Activated CD4-positive, alpha-beta T cell treated with anti-CD3 and anti-CD28 coated beads for 24 hours (primary cell): Measurements from ENCODE around the gene MUC3A.

Experiments used
- DNase-seq, 2 donors: peaks; one replicate each; pipeline ENCODE4 v3.0.0-alpha.2; 2020; ENCODE audit warnings: low read depth in 2 of 2

Gene MUC3A

GRCh38 chr7:100944138-100944537, 5.2 kb upstream of the MUC3A start:
- no peak for DNase-seq

GRCh38 chr7:100946111-100946510, 3.2 kb upstream of the MUC3A start:
- no peak for DNase-seq

- no peak for DNase-seq
Measured at GRCh38 chr7:100946766-100947365, 2.5 kb upstream of the MUC3A start.

GRCh38 chr7:100947792-100948191, 1.5 kb upstream of the MUC3A start:
- DNase-seq = no peak

GRCh38 chr7:100949933-100950443, 654 bp downstream of the MUC3A start:
- DNase-seq = no peak

GRCh38 chr7:100951172-100951571, 1.8 kb downstream of the MUC3A start:
- no peak for DNase-seq

GRCh38 chr7:100951888-100952560, 2.7 kb downstream of the MUC3A start:
- DNase-seq = no peak

- no peak for DNase-seq
Measured at GRCh38 chr7:100952641-100953040, 3.3 kb downstream of the MUC3A start.

- DNase-seq = no peak
Measured at GRCh38 chr7:100957832-100958421, 8.6 kb downstream of the MUC3A start.

- no peak for DNase-seq
Measured at GRCh38 chr7:100959894-100960293, 10.6 kb downstream of the MUC3A start.

GRCh38 chr7:100962537-100962936, 13.2 kb downstream of the MUC3A start:
- DNase-seq = no peak

- no peak for DNase-seq
Measured at GRCh38 chr7:100963386-100963785, 14.1 kb downstream of the MUC3A start.

- DNase-seq = no peak
Measured at GRCh38 chr7:100963874-100964273, 14.5 kb downstream of the MUC3A start.

- DNase-seq = no peak
Measured at GRCh38 chr7:100964630-100965029, 15.3 kb downstream of the MUC3A start.

- no peak for DNase-seq
Measured at GRCh38 chr7:100965045-100965722, 15.8 kb downstream of the MUC3A start.

- peak; percentile 50 to 81 for DNase-seq
Measured at GRCh38 chr7:100965723-100966541, 16.6 kb downstream of the MUC3A start.

GRCh38 chr7:100966542-100967291, 17.4 kb downstream of the MUC3A start:
- no peak for DNase-seq

GRCh38 chr7:100967292-100967863, 18.0 kb downstream of the MUC3A start:
- no peak for DNase-seq

GRCh38 chr7:100968031-100968430, 18.7 kb downstream of the MUC3A start:
- no peak for DNase-seq

GRCh38 chr7:100968650-100969049, 19.3 kb downstream of the MUC3A start:
- DNase-seq = no peak
